Mononuclear cell (primary cell): ENCODE data around the gene ANKH. TPM values are rescaled to one million over a fixed set of nuclear protein-coding genes. Genes with fewer than 3 reads are reported as not detected.
"Not testable (repeated sequence)": the region's sequence is repeated elsewhere in the genome, so short reads cannot be mapped to it uniquely, and the experiment has no call there.

Experiments
- H3K27me3 ChIP-seq: 2 replicates; pipeline ENCODE4 v1.6.0; 2011; ENCODE audit warnings: low read length, control low read depth; ENCODE audit not compliant: insufficient read depth
- H3K4me1 ChIP-seq: 2 replicates; pipeline ENCODE4 v1.5.1; 2011; ENCODE audit warnings: mild to moderate bottlenecking, low read length, control low read depth; ENCODE audit not compliant: insufficient read depth
- H3K4me3 ChIP-seq: 2 replicates; pipeline ENCODE4 v1.5.1; 2011; ENCODE audit warnings: mild to moderate bottlenecking, low read length, moderate library complexity
- H3K9me3 ChIP-seq: 2 replicates; pipeline ENCODE4 v1.5.1; 2011; ENCODE audit warnings: low read depth, mild to moderate bottlenecking, control low read depth, low read length
- total RNA-seq: library from RNA; depleted of rRNA; stranded (reverse); fragments of >200 nt; gene quantifications from one replicate; pipeline ENCODE4 v1.2.3, GENCODE V29; 2012

ANKH gene
- total RNA-seq, 1 donor: 35.7 TPM

- Histone ChIP-seq H3K27me3 (no peaks in the 10 kb centered on the region), H3K4me1 (no peaks in the 10 kb centered on the region), H3K9me3 (no peaks in the 10 kb centered on the region), H3K4me3 (no peak overlapping the region)
These were observed 29.3 kb upstream of the ANKH start for GRCh38 chr5:14900693-14901461.

- H3K9me3 ChIP-seq: no peaks in the 10 kb centered on the region
- H3K4me3 ChIP-seq: no peak overlapping the region
- H3K27me3 ChIP-seq: no peaks in the 10 kb centered on the region
- no peaks in the 10 kb centered on the region for H3K4me1 ChIP-seq
These were observed 24.6 kb upstream of the ANKH start for GRCh38 chr5:14896131-14896530.

GRCh38 chr5:14895301-14895700 lies 23.7 kb upstream of the ANKH start:
- Histone ChIP-seq H3K4me1 (no peaks in the 10 kb centered on the region), H3K9me3 (no peaks in the 10 kb centered on the region), H3K27me3 (no peaks in the 10 kb centered on the region), H3K4me3 (no peak overlapping the region)

GRCh38 chr5:14894748-14895147 lies 23.2 kb upstream of the ANKH start:
- Histone ChIP-seq H3K9me3 (no peaks in the 10 kb centered on the region), H3K27me3 (no peaks in the 10 kb centered on the region), H3K4me1 (no peaks in the 10 kb centered on the region), H3K4me3 (no peak overlapping the region)

GRCh38 chr5:14893381-14893780 lies 21.8 kb upstream of the ANKH start:
- no peaks in the 10 kb centered on the region for H3K4me1 ChIP-seq
- no peaks in the 10 kb centered on the region for H3K27me3 ChIP-seq
- H3K4me3 ChIP-seq: no peak overlapping the region
- no peaks in the 10 kb centered on the region for H3K9me3 ChIP-seq

GRCh38 chr5:14890846-14891245 lies 19.3 kb upstream of the ANKH start:
- H3K27me3 ChIP-seq: no peaks in the 10 kb centered on the region
- H3K4me3 ChIP-seq: no peak overlapping the region
- no peaks in the 10 kb centered on the region for H3K9me3 ChIP-seq
- H3K4me1 ChIP-seq: no peaks in the 10 kb centered on the region

GRCh38 chr5:14884062-14884612 lies 12.6 kb upstream of the ANKH start:
- no peak overlapping the region for H3K4me3 ChIP-seq
- H3K9me3 ChIP-seq: no peaks in the 10 kb centered on the region
- H3K27me3 ChIP-seq: no peaks in the 10 kb centered on the region
- no peaks in the 10 kb centered on the region for H3K4me1 ChIP-seq

GRCh38 chr5:14882658-14883580 lies 11.3 kb upstream of the ANKH start:
- Histone ChIP-seq H3K4me1 (no peaks in the 10 kb centered on the region), H3K4me3 (no peak overlapping the region), H3K27me3 (no peaks in the 10 kb centered on the region), H3K9me3 (no peaks in the 10 kb centered on the region)

GRCh38 chr5:14881826-14882225 lies 10.2 kb upstream of the ANKH start:
- Histone ChIP-seq H3K9me3 (no peaks in the 10 kb centered on the region), H3K4me3 (no peak overlapping the region), H3K27me3 (no peaks in the 10 kb centered on the region), H3K4me1 (no peaks in the 10 kb centered on the region)

GRCh38 chr5:14880688-14881087 lies 9.1 kb upstream of the ANKH start:
- Histone ChIP-seq H3K4me3 (no peak overlapping the region), H3K27me3 (peaks cover 4% of the 10 kb centered on the region), H3K9me3 (no peaks in the 10 kb centered on the region), H3K4me1 (no peaks in the 10 kb centered on the region)

- Histone ChIP-seq H3K4me3 (no peak overlapping the region), H3K9me3 (no peaks in the 10 kb centered on the region), H3K27me3 (peaks cover 4% of the 10 kb centered on the region), H3K4me1 (no peaks in the 10 kb centered on the region)
These were observed 8.5 kb upstream of the ANKH start for GRCh38 chr5:14879937-14880589.

- peaks cover 4% of the 10 kb centered on the region for H3K27me3 ChIP-seq
- no peaks in the 10 kb centered on the region for H3K4me1 ChIP-seq
- no peak overlapping the region for H3K4me3 ChIP-seq
- H3K9me3 ChIP-seq: no peaks in the 10 kb centered on the region
These were observed 7.8 kb upstream of the ANKH start for GRCh38 chr5:14879393-14879792.

GRCh38 chr5:14878192-14878591 lies 6.6 kb upstream of the ANKH start:
- not testable (repeated sequence) for H3K27me3 ChIP-seq, H3K4me1 ChIP-seq, H3K9me3 ChIP-seq, H3K4me3 ChIP-seq

- Histone ChIP-seq H3K4me3 (no peak overlapping the region), H3K27me3 (peaks cover 15% of the 10 kb centered on the region), H3K4me1 (peaks cover 9% of the 10 kb centered on the region), H3K9me3 (no peaks in the 10 kb centered on the region)
These were observed 4.5 kb upstream of the ANKH start for GRCh38 chr5:14876095-14876494.

GRCh38 chr5:14873790-14874189 lies 2.2 kb upstream of the ANKH start:
- Histone ChIP-seq H3K9me3 (no peaks in the 10 kb centered on the region), H3K4me1 (peaks cover 22% of the 10 kb centered on the region), H3K4me3 (no peak overlapping the region), H3K27me3 (peaks cover 28% of the 10 kb centered on the region)
